HCT116 (cell line): ENCODE data around the gene GPRIN1. TPM values are rescaled to one million over a fixed set of nuclear protein-coding genes. Genes with fewer than 3 reads are reported as not detected.

ENCODE experiments used
- ATAC-seq: fragments of 200-7000 bp; cut with Tn5 transposase; 2 replicates; pipeline ENCODE4 v1.9.1; 2020; ENCODE audit warnings: mild to moderate bottlenecking, moderate library complexity
- BruUV-seq: library from RNA; stranded (reverse); fragments of 400-500 nt; replicated peaks from 2 replicates; lab custom pipeline; 2021; lab: Mats Ljungman, UMichigan
- CTCF ChIA-PET: fragments of 300-600 bp; sonication (Branson Sonifier 250); formaldehyde crosslinking; loops from one replicate; lab custom pipeline; 2021; ENCODE audit warnings: antibody characterized with exemption; lab: Charles Lee
- POLR2A ChIA-PET: fragments of 300-600, 350-600 bp; sonication (Branson Sonifier 250); formaldehyde crosslinking; loops from one replicate; lab custom pipeline; 2021; ENCODE audit warnings: antibody characterized with exemption; lab: Charles Lee
- RAD21 ChIA-PET, 2 experiments: fragments of 300-600 bp; sonication (Branson Sonifier 250); formaldehyde crosslinking; loops; one replicate each; lab custom pipeline; 2023; ENCODE audit warnings: low total read pairs in 2 of 2; ENCODE audit not compliant: uncharacterized antibody in 2 of 2, unreplicated experiment in 2 of 2, low non-redundant PET in 1 of 2; lab: Charles Lee
- DNase-seq: peaks from one replicate; pipeline ENCODE4 v3.0.0-alpha.2; 2010; ENCODE audit warnings: low read depth, low spot score
- H2AFZ ChIP-seq: fragments of 200-600 bp; shearing (Covaris generic), sonication (generic); 2 replicates; pipeline ENCODE4 v1.6.1; 2017; ENCODE audit warnings: low read depth, mixed run types, mixed read lengths, antibody characterized with exemption, low read length; ENCODE audit not compliant: poor library complexity, severe bottlenecking
- H3K27ac ChIP-seq: 2 replicates; pipeline ENCODE4 v1.5.1; 2012; ENCODE audit warnings: low read depth, low read length
- H3K27me3 ChIP-seq: fragments of 200-600 bp; sonication (generic); 2 replicates; pipeline ENCODE4 v1.6.1; 2016; ENCODE audit warnings: mixed run types, low read length, mixed read lengths; ENCODE audit not compliant: insufficient read depth
- H3K36me3 ChIP-seq, 2 experiments: fragments of 200-500 bp in 1 of 2; fragments of 200-600 bp in 1 of 2; sonication (Bioruptor generic) in 1 of 2; sonication (generic) in 1 of 2; 2 replicates each; pipeline versions ENCODE4 v1.5.1 to v1.6.1; 2014 to 2016; ENCODE audit warnings: low read length in 2 of 2, inconsistent platforms in 1 of 2, mixed read lengths in 1 of 2, mixed run types in 1 of 2; ENCODE audit not compliant: insufficient read depth in 2 of 2, control insufficient read depth in 1 of 2
- H3K4me1 ChIP-seq, 2 experiments: fragments of 200-600 bp in 1 of 2; sonication (generic) in 1 of 2; 2 replicates each; pipeline versions ENCODE4 v1.5.1 to v1.6.1; 2012 to 2017; ENCODE audit warnings: low read length in 2 of 2, inconsistent platforms in 1 of 2, mild to moderate bottlenecking in 1 of 2, mixed read lengths in 1 of 2, mixed run types in 1 of 2, moderate library complexity in 1 of 2; ENCODE audit not compliant: insufficient read depth in 2 of 2, control insufficient read depth in 1 of 2
- H3K4me2 ChIP-seq: fragments of 200-600 bp; sonication (generic); 2 replicates; pipeline ENCODE4 v1.6.1; 2017; ENCODE audit warnings: mixed run types, low read length, mixed read lengths
- H3K4me3 ChIP-seq, 2 experiments: fragments of 200-600 bp in 1 of 2; sonication (generic) in 1 of 2; replicated peaks in 1 of 2; 2 replicates each; pipeline ENCODE4 v1.5.1; 2011 to 2016; ENCODE audit warnings: low read length in 2 of 2, control low read depth in 1 of 2, low read depth in 1 of 2, mild to moderate bottlenecking in 1 of 2, mixed read lengths in 1 of 2, mixed run types in 1 of 2
- H3K79me2 ChIP-seq: fragments of 200-600 bp; sonication (generic); 2 replicates; pipeline ENCODE4 v1.6.1; 2017; ENCODE audit warnings: mild to moderate bottlenecking, mixed run types, low read length, moderate library complexity, mixed read lengths; ENCODE audit not compliant: insufficient read depth
- H3K9ac ChIP-seq: fragments of 200-600 bp; sonication (generic); 2 replicates; pipeline ENCODE4 v1.6.1; 2016; ENCODE audit warnings: low read length, mixed read lengths
- H3K9me2 ChIP-seq: fragments of 200-600 bp; sonication (generic), shearing (Covaris generic); 2 replicates; pipeline ENCODE4 v1.6.1; 2017; ENCODE audit warnings: mixed run types, mild to moderate bottlenecking, moderate library complexity; ENCODE audit not compliant: insufficient read depth
- H3K9me3 ChIP-seq, 2 experiments: fragments of 200-500 bp in 1 of 2; fragments of 200-600 bp in 1 of 2; sonication (Bioruptor generic) in 1 of 2; sonication (generic) in 1 of 2; 2 replicates each; pipeline ENCODE4 v1.6.1; 2014 to 2017; ENCODE audit warnings: low read length in 2 of 2, mixed read lengths in 2 of 2, inconsistent platforms in 1 of 2, low read depth in 1 of 2, mild to moderate bottlenecking in 1 of 2, mixed run types in 1 of 2, moderate library complexity in 1 of 2; ENCODE audit not compliant: control insufficient read depth in 1 of 2, insufficient read depth in 1 of 2
- H4K20me1 ChIP-seq: fragments of 200-600 bp; sonication (generic), shearing (Covaris generic); 2 replicates; pipeline ENCODE4 v1.6.1; 2017; ENCODE audit warnings: mixed run types, mild to moderate bottlenecking, moderate library complexity; ENCODE audit not compliant: insufficient read depth
- EZH2 ChIP-seq: fragments of 200-600 bp; sonication (generic); IDR thresholded peaks from 2 replicates; pipeline ENCODE4 v1.6.1; 2017; ENCODE audit warnings: antibody characterized with exemption, mixed run types
- EZH2phosphoT487 ChIP-seq: fragments of 200-600 bp; IDR thresholded peaks from 2 replicates; pipeline ENCODE4 v1.6.1; 2018; ENCODE audit warnings: antibody characterized with exemption, borderline replicate concordance
- JUND ChIP-seq: IDR thresholded peaks from 2 replicates; pipeline ENCODE4 v1.6.1; 2012
- POLR2A ChIP-seq: IDR thresholded peaks from 2 replicates; pipeline ENCODE4 v1.7.0; 2011; ENCODE audit warnings: borderline replicate concordance; ENCODE audit not compliant: insufficient read depth, insufficient read length; ENCODE audit errors: extremely low read depth
- RAD21 ChIP-seq: IDR thresholded peaks from 2 replicates; pipeline ENCODE4 v1.6.1; 2012; ENCODE audit warnings: low read depth, mild to moderate bottlenecking
- SIN3A ChIP-seq: IDR thresholded peaks from 2 replicates; pipeline ENCODE4 v1.6.1; 2012; ENCODE audit warnings: low read depth
- TCF7L2 ChIP-seq: IDR thresholded peaks from 2 replicates; pipeline ENCODE4 v1.7.0; 2011; ENCODE audit warnings: borderline replicate concordance, inconsistent platforms; ENCODE audit not compliant: insufficient read depth, insufficient read length; ENCODE audit errors: extremely low read depth
- YY1 ChIP-seq: IDR thresholded peaks from 2 replicates; pipeline ENCODE4 v1.6.1; 2011; ENCODE audit warnings: low read length, low read depth, moderate library complexity, mild to moderate bottlenecking; ENCODE audit not compliant: insufficient replicate concordance; ENCODE audit errors: extremely low read depth
- ZBTB33 ChIP-seq: IDR thresholded peaks from 2 replicates; pipeline ENCODE4 v1.6.1; 2011; ENCODE audit warnings: mild to moderate bottlenecking, low read length, moderate library complexity; ENCODE audit not compliant: insufficient replicate concordance; ENCODE audit errors: extremely low read depth
- ZFX ChIP-seq: fragments of 450-650 bp; IDR thresholded peaks from 2 replicates; pipeline ENCODE4 v1.6.1; 2017
- ZNF274 ChIP-seq: fragments of 200-500 bp; sonication (Bioruptor generic); IDR thresholded peaks from 2 replicates; pipeline ENCODE4 v1.6.1; 2014; ENCODE audit warnings: mild to moderate bottlenecking, low read depth, low read length, inconsistent platforms
- intact Hi-C: fragments of 100-400 bp; cut with micrococcal nuclease; formaldehyde crosslinking; loops from 2 replicates; pipeline ENCODE4 v1.10.0; 2022
- total RNA-seq: library from RNA; stranded (reverse); gene quantifications from one replicate; pipeline ENCODE4 v1.2.1, GENCODE V29; 2021; ENCODE audit not compliant: unreplicated experiment

The GPRIN1 gene
- total RNA-seq, 1 experiment from 2014 or later, result 14.2 TPM

- Histone ChIP-seq H3K9me3 (no peaks in the 10 kb centered on the region), H3K27me3 (no peaks in the 10 kb centered on the region), H2AFZ (no peak overlapping the region), H3K79me2 (no peaks in the 10 kb centered on the region), H3K9me2 (no peaks in the 10 kb centered on the region), H3K9ac (no peak overlapping the region), H3K4me2 (no peak overlapping the region), H3K36me3 (no peaks in the 10 kb centered on the region), H3K4me3 (no peak overlapping the region), H3K4me1 (0 out of 4 replicates have a peak, but pooled peaks cover 2 to 5% of the 10 kb centered on the region in 2 experiments), H3K27ac (no peak overlapping the region), H4K20me1 (no peaks in the 10 kb centered on the region)
- ATAC-seq (no peak), DNase-seq (no peak)
- intact Hi-C loops, result no loop called here
- RAD21 ChIA-PET, result no interaction called here
- CTCF ChIA-PET, result no interaction called here
- TF ChIP-seq YY1 (no peak), SIN3A (no peak), ZBTB33 (no peak), JUND (no peak), EZH2phosphoT487 (no peak), RAD21 (no peak), EZH2 (no peak)
- BruUV-seq, result no TSS peak
- POLR2A ChIA-PET, result no interaction called here
These were observed 47.8 kb downstream of the GPRIN1 start for GRCh38 chr5:176562189-176562588.

- Histone ChIP-seq H3K79me2 (no peaks in the 10 kb centered on the region), H3K36me3 (no peaks in the 10 kb centered on the region), H3K27ac (no peak overlapping the region), H3K4me3 (no peak overlapping the region), H3K4me1 (0 out of 4 replicates have a peak, but pooled peaks cover 2 to 5% of the 10 kb centered on the region in 2 experiments), H3K9me3 (no peaks in the 10 kb centered on the region), H3K4me2 (no peak overlapping the region), H3K27me3 (no peaks in the 10 kb centered on the region), H3K9me2 (no peaks in the 10 kb centered on the region), H4K20me1 (no peaks in the 10 kb centered on the region), H3K9ac (no peak overlapping the region), H2AFZ (no peak overlapping the region)
- POLR2A ChIA-PET, result no interaction called here
- CTCF ChIA-PET, result no interaction called here
- BruUV-seq, result no TSS peak
- RAD21 ChIA-PET, result no interaction called here
- DNase-seq (no peak), ATAC-seq (no peak)
- intact Hi-C loops, result no loop called here
- TF ChIP-seq ZFX (no peak), ZNF274 (no peak), POLR2A (no peak), TCF7L2 (no peak)
These were observed 48.7 kb downstream of the GPRIN1 start for GRCh38 chr5:176561259-176561658.
